HG03280 (cell line): ENCODE measurements around the gene ABCA13.

Source experiments
- ATAC-seq: cut with Tn5 transposase; IDR thresholded peaks from one replicate; pipeline ENCODE4 v1.9.1; 2021; ENCODE audit warnings: mild to moderate bottlenecking, moderate library complexity; ENCODE audit not compliant: unreplicated experiment

ABCA13 gene

DNA sequence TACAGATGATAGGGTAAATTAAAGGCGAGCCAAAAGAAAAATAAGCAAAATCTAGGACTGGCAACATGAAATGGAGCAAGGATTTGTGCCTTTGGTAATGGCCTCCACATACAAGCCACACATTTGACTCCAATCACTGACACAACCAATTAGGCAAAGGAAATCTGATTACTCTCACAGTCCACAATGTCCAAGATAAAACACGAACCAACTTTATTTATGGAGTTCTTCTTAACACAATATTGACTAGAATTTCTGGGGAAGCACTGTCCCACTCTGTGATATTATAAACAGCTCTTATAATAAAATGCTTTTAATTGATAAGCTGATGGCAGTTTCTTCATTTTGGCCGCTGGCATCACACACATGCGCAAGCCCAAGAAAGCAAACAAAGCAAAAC, 334.2 kb downstream of the ABCA13 start:
- ATAC-seq: no peak

DNA sequence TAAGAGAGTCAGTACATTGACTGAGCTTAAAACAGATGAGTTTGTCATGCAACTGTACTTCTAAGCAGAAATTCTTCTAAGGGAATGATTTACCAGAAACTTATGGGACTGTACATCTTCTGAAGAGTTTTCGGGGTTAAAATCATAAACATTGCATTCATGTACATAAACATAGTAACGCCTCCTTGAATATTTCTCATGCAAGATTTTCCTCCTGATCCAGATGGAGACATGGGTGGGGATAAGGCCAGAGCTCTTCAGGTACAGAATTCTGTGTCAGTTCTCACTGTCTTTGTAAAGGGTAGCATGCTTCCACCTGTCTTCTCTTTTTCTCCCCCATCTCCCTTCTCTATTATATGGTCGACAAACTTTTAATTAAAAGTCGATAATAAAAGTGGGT, 335.3 kb downstream of the ABCA13 start:
- no peak for ATAC-seq

DNA sequence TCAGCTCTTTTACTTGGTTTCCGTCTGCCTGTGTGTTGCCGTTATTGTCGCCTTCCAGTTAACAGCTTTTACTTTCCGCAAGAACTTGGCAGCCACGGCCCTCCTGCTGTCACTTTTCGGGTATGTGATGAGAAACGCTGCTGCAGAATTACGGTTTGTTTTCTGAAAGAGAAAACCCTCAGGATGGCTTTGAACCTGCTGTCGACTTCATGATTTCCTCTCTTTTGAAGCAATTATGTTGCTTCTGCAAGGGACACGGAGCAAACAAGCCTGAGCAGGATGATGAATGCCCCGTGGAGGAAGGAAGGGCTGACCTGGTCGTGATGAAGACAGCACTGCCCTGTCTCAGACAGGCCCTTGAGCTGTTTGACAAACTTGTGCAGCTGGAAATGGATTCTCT, 339.8 kb downstream of the ABCA13 start:
- no peak for ATAC-seq

DNA sequence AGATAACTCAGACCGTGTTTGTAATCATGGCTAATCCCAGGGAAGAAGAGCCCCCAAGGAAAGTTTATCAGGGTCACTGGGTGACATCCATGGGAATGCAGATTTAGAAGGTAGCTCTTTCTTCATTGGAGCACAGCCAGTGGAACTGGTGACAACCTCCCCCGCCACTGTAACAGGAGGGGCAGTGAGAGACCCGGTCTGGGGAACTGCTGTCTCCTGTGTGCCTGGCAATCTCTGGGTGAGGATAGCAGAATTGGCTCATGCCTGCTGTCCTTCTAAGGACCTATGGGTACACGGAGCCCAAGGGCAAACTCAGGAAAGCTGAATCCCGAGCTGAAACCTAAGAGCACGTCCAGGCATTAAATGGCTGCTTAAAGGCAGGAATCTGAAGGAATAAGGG, 341.6 kb downstream of the ABCA13 start:
- no peak for ATAC-seq

DNA sequence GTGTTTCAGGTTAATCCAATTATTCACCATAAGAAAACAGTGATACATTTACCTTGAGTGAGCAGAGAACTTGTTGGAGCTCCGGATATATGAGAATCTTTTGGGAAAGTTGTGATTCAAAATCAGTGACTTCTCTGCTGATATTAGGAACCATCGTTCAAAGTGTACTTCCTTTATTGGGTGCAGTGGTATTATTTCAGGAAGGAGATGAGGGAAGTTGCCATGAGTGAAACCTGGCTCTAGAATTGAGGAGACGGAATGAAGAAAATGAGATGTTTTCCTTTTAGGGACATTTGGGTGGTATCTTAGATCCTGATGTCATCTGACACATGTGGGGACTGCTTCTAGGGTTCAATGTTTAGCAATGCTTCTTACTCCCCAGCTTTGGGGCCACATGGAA, 343.9 kb downstream of the ABCA13 start:
- ATAC-seq: no peak

DNA sequence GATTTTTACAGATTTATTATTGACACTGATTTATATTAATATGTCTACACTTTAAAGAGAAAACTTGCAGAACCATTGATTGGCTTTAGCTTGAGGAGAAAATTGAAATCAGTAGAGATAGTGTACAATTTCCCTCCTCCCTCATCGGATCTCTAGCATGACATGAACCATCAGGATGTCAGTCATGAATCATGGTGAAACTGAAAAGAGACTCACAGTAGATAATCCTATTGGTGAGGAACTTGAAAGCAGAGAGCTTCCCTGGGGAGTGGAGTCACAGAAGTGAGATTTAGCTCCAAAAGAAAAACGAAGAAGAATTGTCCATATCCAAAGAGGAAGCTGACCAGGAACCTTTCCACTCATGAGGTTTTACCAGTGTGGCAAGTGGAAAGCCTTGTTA, 346.8 kb downstream of the ABCA13 start:
- no peak for ATAC-seq

DNA sequence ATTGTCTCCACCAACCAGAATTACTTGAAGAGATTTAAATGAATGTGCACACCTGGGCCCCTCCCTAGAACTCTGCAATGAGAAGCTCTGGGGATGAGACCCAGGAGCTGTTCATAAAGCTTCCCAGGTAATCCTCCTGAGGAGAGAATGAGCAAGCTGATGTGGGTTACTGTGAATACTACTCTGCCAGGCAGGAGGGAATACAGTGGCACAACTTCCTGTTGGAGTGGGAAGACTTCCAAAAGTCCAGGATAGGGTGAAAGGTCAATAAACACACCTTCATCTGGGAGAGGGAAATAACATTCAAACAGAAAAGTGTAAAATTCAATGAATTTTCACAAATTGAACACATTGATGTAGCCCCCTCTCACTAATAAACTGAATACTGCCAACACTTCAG, 351.4 kb downstream of the ABCA13 start:
- ATAC-seq: no peak

DNA sequence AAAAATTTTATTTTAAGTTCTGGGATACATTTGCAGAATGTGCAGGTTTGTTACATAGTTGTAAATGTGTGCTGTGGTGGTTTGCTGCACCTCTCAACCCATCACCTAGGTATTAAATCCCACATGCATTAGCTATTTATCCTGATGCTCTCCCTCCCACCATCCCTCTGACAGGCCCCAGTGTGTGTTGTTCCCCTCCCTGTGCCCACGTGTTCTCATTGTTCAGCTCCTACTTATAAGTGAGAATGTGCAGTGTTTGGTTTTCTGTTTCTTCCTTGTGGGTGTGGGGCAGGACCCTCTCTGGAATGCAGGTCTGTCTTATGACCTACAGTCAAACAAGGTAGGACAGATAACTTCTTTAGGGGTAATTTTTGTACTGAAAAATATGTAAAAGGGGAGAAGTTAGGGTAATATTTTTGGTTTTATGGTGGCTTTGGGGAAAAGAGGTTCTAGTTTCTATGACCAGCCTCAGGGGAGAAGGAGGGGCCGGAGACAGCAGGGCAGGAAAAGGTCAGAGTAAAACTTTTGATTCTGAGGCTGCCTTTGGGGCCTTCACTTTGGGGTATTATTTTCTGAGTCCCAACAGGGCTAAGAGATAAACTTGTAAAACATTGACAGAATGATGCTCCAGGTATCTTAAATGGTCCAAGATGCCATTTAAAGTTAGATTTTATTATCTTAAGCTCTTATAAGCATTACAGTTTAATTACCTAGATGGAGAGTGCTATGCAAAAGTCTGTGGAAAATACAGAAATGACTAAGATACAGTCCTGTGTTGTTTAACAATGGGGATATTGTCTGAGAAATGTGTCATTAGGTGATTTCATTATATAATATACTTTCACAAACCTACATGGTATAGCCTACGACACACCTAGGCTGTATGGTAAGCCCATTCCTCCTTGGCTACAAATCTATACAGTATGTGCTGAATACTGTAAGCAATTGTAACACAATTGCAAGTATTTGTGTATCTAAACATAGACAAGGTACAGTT, 354.8 kb downstream of the ABCA13 start:
- no peak for ATAC-seq

DNA sequence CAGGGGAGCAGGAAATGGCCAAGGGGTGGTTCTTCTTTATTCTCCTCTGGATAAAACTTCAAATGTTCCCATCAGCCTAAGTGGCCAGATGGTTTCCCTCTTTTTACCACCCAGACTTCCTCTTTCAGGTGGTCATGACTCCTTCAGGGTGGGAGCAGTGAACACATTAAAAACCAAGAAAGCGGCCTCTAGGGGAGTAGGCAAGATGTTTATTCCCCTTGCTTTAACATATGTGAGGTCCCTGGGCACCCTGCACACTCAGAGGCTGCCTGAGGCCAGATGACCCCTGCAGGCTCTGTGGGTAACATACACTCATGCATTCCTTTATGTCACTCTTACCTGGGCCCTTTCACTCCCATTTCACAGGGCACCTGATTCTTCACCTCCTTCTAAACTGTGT, 357.4 kb downstream of the ABCA13 start:
- no peak for ATAC-seq

DNA sequence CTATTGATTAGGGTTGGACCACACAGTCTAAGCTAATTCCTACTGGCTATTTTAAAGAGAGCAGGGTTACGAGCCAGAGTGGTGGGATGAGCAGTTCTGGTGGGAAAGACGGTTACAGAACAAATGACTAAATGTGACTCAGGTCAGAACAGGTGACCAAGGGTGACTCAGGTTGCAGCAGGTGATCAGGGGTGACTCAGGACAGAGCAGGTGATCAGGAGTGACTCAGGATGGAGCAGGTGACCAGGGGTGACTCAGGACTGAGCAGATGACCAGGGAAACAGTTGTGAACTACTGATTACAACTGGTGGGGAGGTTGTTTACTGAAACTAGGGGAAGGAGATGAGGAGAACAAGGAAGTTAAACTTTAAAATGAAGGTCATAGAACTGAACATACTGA, 366.3 kb downstream of the ABCA13 start:
- ATAC-seq: no peak

DNA sequence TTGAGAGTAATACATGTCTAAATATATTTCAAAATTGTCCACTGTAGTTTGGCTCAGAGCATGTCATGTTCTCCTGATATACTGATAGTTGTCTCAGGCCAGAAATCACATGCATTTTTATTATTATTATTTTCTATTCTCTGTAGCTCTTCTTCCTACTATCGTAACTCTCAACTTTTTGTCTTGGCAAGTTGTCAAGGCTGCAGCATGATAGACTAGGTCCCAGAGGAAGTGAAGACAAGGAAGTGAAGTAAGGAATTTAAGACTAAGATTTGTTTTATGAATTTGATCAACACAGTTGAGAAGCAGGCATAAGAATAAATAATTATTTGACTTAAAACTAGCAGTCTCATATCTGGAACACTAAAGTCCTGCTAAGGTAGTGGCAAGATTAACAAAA, 369.5 kb downstream of the ABCA13 start:
- ATAC-seq: no peak

DNA sequence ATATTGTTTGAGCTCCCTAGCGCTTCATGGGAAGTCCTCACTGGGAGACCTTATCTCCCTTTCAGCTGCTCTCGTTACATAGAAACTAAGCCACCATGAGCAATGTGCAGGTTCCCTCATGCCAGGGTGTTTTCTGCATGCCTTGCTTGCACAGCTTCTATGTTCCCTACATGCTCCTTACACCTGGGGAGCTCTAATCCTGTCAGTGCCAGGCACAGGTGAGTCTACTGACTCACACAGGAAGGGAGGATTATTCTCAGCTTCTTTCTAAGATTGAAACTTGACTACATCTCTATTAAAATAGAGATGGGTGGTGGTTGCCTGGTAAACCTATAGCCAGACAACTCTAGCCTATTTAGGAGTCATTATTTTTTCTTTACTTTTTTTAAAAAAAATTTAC, 377.4 kb downstream of the ABCA13 start:
- ATAC-seq: no peak

DNA sequence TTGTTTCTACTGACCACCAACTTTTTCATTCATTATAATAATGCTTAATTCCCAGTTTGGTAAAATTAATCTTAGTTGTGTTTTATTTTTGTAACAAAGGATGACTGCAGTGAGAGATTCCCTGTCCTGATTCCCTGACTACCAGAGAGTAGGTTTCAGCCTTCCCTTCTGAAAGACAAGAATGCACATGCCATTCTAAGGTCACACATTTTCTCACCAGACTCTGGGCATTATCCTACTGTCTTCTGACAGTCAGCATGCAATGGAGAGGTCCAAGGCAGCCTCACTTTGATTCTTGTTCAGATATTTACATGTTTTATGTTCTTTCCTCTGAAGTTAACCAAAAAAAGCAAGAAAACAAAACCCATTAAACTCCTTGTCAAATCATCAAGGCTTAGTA, 380.4 kb downstream of the ABCA13 start:
- no peak for ATAC-seq

DNA sequence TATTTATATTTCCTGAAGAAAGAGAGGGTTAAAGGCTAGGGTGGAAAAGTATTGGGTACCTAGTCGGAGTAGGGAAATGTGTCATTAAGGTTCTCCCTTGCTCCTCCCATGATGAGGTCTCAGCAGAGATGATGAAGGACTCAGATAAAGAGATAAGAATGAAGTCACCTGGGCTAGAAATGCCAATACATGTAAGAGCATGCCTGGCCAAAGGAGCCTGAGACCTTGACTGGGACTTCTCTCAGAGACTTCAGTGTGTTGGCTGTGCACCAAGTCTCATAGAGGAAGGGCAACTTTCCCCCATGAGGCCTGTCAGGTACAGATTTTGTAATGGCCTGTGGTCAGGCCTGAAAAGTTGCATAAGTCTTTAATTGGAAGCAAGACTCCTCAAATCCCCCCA, 392.1 kb downstream of the ABCA13 start:
- ATAC-seq: no peak

DNA sequence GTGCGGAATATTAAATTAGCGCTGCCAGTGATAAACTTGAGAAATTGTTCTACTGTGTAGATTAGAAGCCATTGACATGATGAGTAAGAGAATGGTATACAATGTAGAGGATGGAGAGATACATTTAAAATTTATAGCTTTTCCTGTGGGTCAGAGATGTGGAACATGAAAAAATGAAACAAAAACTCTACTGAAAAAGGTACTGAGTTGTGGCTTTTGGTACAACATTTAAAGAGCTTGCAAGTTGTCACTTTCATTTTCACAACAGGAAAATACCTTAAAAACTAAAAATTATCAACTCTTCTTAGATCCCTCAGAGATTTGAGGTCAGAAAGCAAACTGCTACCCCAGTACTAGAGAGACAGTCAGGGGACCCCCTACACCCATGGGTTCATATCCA, 404.3 kb downstream of the ABCA13 start:
- ATAC-seq: no peak

DNA sequence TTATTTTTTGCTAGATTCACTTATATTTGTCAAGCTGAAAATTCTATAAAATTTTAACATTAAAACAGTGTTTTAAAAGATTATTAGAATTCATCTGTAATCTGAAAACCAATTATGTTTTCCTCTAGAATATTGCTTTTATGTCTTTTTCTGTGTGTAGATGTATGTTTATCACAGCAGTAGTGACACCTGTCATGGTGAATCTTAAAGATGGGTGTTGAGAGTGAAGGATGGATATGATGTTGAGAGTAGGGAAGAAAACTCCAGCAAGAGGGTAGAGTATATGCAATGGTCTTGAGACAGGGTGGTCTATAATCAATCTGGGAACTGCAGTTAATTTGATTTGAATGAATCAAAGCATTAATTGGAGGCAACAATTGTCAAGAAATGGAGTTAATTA, 416.2 kb downstream of the ABCA13 start:
- no peak for ATAC-seq

DNA sequence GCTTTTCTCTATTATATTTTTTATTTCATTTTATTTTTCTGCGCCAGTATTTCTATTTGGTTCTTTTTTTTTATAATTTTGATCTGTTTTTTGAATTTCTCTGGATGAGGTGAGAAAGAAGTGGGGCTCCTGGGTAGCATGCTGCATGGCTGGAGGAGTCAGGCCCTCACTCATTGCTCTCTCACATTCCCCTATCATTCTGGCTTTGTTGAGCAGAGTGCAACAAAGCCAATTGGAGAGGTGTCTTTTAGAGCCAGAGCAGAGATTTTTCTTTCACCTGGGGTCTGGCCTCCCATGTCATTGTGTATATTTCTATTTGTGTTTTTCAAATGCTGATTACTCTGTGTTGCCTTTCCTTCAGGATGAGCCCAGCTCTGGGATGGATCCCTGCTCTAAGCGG, 423.1 kb downstream of the ABCA13 start:
- no peak for ATAC-seq

DNA sequence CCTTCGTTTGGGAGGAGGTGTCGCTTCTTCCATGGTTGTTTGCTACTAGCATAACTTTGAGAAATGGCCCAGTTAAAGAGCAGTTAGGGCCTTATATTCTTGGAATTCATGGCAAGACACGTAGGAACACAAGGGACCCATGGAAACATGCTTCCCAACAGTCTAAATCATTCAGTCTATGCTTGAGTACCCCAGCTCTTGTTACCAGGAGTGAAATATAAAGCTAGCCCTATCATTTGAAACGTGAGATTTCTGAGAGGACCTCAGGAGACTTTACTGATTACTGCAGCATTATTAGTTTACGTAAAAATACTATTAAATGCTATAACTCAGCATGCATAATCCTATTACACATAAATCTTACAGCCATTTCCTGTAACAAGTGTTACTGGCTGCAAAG, 424.5 kb downstream of the ABCA13 start:
- ATAC-seq: no peak

DNA sequence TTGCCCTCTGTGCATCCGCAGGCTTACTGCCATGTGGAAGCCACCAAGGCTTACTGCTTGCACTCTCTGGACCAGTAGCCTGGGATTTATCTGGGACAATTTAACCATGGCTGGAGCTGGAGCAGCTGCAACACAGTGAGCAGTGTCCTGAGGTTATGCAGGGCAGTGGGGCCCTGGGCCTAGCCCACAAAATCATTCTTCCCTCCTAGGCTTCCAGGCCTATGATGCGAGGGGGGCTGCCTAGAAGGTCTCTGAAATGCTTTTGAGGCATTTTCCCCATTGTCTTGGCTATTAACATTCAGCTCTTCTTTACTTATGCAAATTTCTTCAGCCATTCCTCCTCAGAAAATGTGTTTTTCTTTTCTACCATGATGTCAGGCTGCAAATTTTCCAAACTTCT, 439.4 kb downstream of the ABCA13 start:
- no peak for ATAC-seq

DNA sequence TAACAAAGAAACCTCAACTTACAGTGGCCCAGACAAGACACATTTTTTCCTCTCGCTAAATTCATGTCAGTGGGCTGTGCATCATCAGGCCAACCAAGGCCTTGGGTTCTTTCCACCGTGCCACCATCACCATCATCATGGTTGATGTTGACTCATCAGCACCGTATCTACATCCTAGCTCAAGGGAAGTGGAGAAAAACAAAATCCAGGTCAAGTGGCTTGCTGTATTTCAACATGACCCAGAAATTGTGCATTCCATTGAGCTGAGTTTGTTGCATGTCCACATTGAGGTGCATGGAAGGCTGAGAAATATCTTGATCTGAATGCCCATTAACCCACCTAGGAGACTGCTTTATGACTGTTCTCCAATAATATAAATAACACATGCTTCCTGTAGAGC, 440.7 kb downstream of the ABCA13 start:
- ATAC-seq: no peak

DNA sequence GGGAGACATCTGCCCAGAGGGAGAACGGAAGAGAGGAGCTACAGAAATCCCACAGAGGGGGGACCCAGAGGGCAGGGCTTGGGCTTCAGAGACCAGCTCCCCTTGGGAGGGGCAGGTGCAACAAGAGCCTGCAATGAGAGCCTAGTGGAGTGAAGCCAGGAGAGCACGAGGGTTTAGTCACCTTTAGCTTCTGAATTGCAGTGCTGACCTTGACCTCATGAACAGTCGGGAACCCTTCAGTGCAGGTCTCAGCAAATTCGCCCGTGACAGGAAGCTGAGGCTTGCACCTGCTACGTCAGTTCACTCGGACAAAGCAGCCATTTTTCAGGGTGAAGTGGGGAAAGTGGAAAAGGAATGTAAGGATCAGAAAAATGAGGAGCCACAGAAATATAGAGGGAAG, 446.2 kb downstream of the ABCA13 start:
- no peak for ATAC-seq

DNA sequence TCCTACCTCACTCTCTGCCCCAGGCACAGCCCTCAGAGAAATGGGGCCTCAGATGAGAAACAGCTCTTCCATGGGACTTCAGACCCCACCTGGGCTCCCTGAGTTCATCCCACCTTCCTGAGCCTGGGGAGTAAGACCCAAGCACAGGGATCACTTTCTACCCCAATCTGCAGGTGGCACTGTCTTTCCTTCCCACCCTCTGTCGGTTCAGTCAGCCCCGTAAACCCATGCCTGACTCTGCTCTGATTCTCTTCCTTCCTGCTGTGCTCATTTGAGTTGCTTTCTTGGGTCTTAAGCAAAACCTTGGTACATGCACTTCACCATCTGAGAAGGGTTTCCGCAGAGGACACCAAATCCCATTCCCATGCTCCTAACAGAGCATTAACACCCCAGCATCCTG, 446.7 kb downstream of the ABCA13 start:
- ATAC-seq: no peak

DNA sequence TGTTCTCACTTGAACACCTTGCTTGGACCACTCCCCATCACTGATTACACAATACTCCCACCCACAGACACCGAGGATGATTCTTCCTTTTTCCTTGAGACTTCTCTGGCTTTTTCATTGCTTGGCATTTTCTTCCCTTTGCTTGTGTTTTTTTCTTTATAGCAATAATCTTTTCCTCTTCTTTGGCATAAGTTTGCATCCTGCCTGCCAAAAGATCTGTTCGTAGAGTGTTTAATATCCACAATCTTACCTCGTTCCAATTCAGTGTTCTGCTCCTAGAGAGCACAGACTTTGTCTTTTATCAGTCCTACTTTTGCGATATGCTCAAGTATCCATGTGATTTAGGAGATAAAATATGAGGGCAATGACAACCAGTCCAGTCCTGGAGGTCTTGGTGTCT, 449.8 kb downstream of the ABCA13 start:
- ATAC-seq: no peak
